Calu3 (cell line): ENCODE data around the gene TRIP6. TPM values are rescaled to one million over a fixed set of nuclear protein-coding genes. Genes with fewer than 3 reads are reported as not detected.

Experiments used
- BruUV-seq: library from RNA; stranded (reverse); fragments of 400-500 nt; replicated peaks from 2 replicates; lab custom pipeline; 2021; lab: Mats Ljungman, UMichigan
- CTCF ChIA-PET: fragments of 300-600 bp; sonication (Branson Sonifier 250); formaldehyde crosslinking; loops from one replicate; lab custom pipeline; 2022; ENCODE audit warnings: antibody characterized with exemption; lab: Charles Lee
- DNase-seq: peaks from one replicate; pipeline ENCODE4 v3.0.0; 2022
- H3K27ac Mint-ChIP-seq: one replicate; pipeline ENCODE4 v1.8.0; 2022; ENCODE audit warnings: mixed read lengths; ENCODE audit not compliant: unreplicated experiment
- H3K27me3 Mint-ChIP-seq: one replicate; pipeline ENCODE4 v1.8.0; 2022; ENCODE audit warnings: mixed read lengths; ENCODE audit not compliant: unreplicated experiment
- H3K36me3 Mint-ChIP-seq: one replicate; pipeline ENCODE4 v1.8.0; 2022; ENCODE audit warnings: mild to moderate bottlenecking, moderate library complexity, mixed read lengths; ENCODE audit not compliant: insufficient read depth, unreplicated experiment
- H3K4me1 Mint-ChIP-seq: one replicate; pipeline ENCODE4 v1.8.0; 2022; ENCODE audit warnings: mild to moderate bottlenecking, low read depth, mixed read lengths; ENCODE audit not compliant: unreplicated experiment
- H3K4me3 Mint-ChIP-seq: one replicate; pipeline ENCODE4 v1.8.0; 2022; ENCODE audit warnings: mild to moderate bottlenecking, low read depth, moderate library complexity, mixed read lengths; ENCODE audit not compliant: unreplicated experiment
- H3K9me3 Mint-ChIP-seq: one replicate; pipeline ENCODE4 v1.8.0; 2022; ENCODE audit warnings: low read depth, mixed read lengths; ENCODE audit not compliant: unreplicated experiment
- CTCF ChIP-seq: fragments of 200-600 bp; IDR thresholded peaks from one replicate; pipeline ENCODE4 v1.8.0; 2022; ENCODE audit warnings: antibody characterized with exemption; ENCODE audit not compliant: unreplicated experiment
- intact Hi-C: fragments of 100-400 bp; cut with micrococcal nuclease; formaldehyde crosslinking; loops from one replicate; pipeline ENCODE4 v1.10.0; 2022; ENCODE audit not compliant: unreplicated experiment
- total RNA-seq: library from RNA; stranded (reverse); gene quantifications from 2 replicates; pipeline ENCODE4 v1.2.3, GENCODE V29; 2022

The TRIP6 gene
- total RNA-seq, 1 experiment from 2014 or later: 50.0 TPM

GRCh38 chr7:100861616-100861985, 5.6 kb upstream of the TRIP6 start:
- Mint-ChIP-seq H3K9me3 (no peaks in the 10 kb centered on the region), H3K4me1 (no peaks in the 10 kb centered on the region), H3K4me3 (no peak overlapping the region), H3K27ac (no peak overlapping the region), H3K27me3 (no peaks in the 10 kb centered on the region), H3K36me3 (peaks cover 26% of the 10 kb centered on the region)
- BruUV-seq: no TSS peak
- no peak for TF ChIP-seq CTCF
- DNase-seq: no peak
- intact Hi-C loops: no loop called here
- CTCF ChIA-PET: no interaction called here

GRCh38 chr7:100863406-100863950, 3.7 kb upstream of the TRIP6 start:
- DNase-seq: no peak
- Mint-ChIP-seq H3K36me3 (peaks cover 38% of the 10 kb centered on the region), H3K4me1 (no peaks in the 10 kb centered on the region), H3K27me3 (no peaks in the 10 kb centered on the region), H3K27ac (no peak overlapping the region), H3K9me3 (no peaks in the 10 kb centered on the region), H3K4me3 (no peak overlapping the region)
- intact Hi-C loops: no loop called here
- CTCF ChIA-PET: no interaction called here
- TF ChIP-seq CTCF: no peak
- no TSS peak for BruUV-seq

- DNase-seq: no peak
- no peak for TF ChIP-seq CTCF
- no TSS peak for BruUV-seq
- H3K27ac Mint-ChIP-seq: no peak overlapping the region
- CTCF ChIA-PET: no interaction called here
- intact Hi-C loops: no loop called here
- H3K27me3 Mint-ChIP-seq: no peaks in the 10 kb centered on the region
- no peaks in the 10 kb centered on the region for H3K9me3 Mint-ChIP-seq
- H3K4me3 Mint-ChIP-seq: no peak overlapping the region
- peaks cover 44% of the 10 kb centered on the region for H3K36me3 Mint-ChIP-seq
- H3K4me1 Mint-ChIP-seq: no peaks in the 10 kb centered on the region
Observed at GRCh38 chr7:100864263-100864845, 2.8 kb upstream of the TRIP6 start.

GRCh38 chr7:100865372-100865911, 1.7 kb upstream of the TRIP6 start:
- no peaks in the 10 kb centered on the region for H3K4me1 Mint-ChIP-seq
- intact Hi-C loops: no loop called here
- H3K27ac Mint-ChIP-seq: no peak overlapping the region
- DNase-seq: peak; percentile 58
- CTCF ChIA-PET: no interaction called here
- no peaks in the 10 kb centered on the region for H3K9me3 Mint-ChIP-seq
- H3K4me3 Mint-ChIP-seq: peak overlapping the region; percentile 79
- TF ChIP-seq CTCF: no peak
- H3K36me3 Mint-ChIP-seq: peaks cover 41% of the 10 kb centered on the region
- H3K27me3 Mint-ChIP-seq: no peaks in the 10 kb centered on the region
- no TSS peak for BruUV-seq
